Thymus (tissue), 11 donors: ENCODE results near the gene CWC15. TPM values are rescaled to one million over a fixed set of nuclear protein-coding genes. Genes with fewer than 3 reads are reported as not detected.

Source experiments
- DNase-seq, 9 donors: peaks; one replicate each; pipeline ENCODE4 v3.0.0-alpha.2; 2013; ENCODE audit warnings: low spot score in 9 of 9, low read depth in 6 of 9, missing footprints in 1 of 9
- H3K27ac ChIP-seq, 2 donors: one replicate each; pipeline ENCODE4 v1.5.1; 2013; ENCODE audit warnings: control low read depth in 1 of 2, low read depth in 1 of 2, low read length in 1 of 2, mild to moderate bottlenecking in 1 of 2, moderate library complexity in 1 of 2
- H3K27me3 ChIP-seq, 2 donors: one replicate each; pipeline ENCODE4 v1.5.1; 2013; ENCODE audit warnings: low read length in 1 of 2; ENCODE audit not compliant: control insufficient read depth in 2 of 2, insufficient read depth in 1 of 2
- H3K36me3 ChIP-seq, 2 donors: one replicate each; pipeline ENCODE4 v1.5.1; 2013; ENCODE audit warnings: low read length in 1 of 2, mild to moderate bottlenecking in 1 of 2, moderate library complexity in 1 of 2; ENCODE audit not compliant: control insufficient read depth in 2 of 2, insufficient read depth in 2 of 2
- H3K4me1 ChIP-seq, 2 donors: one replicate each; pipeline ENCODE4 v1.5.1; 2013; ENCODE audit warnings: low read length in 2 of 2; ENCODE audit not compliant: control insufficient read depth in 2 of 2, insufficient read depth in 2 of 2
- H3K4me3 ChIP-seq, 2 donors: one replicate each; pipeline ENCODE4 v1.5.1; 2013; ENCODE audit warnings: low read length in 2 of 2, control low read depth in 1 of 2, mild to moderate bottlenecking in 1 of 2
- H3K9me3 ChIP-seq, 2 donors: one replicate each; pipeline ENCODE4 v1.5.1; 2013; ENCODE audit warnings: low read length in 1 of 2, mild to moderate bottlenecking in 1 of 2; ENCODE audit not compliant: control insufficient read depth in 2 of 2, insufficient read depth in 1 of 2
- WGBS: extraction: QIAGEN DNeasy Blood & Tissue Kit; methylation state at CpG from one replicate; pipeline ENCODE4 v1.1.7; 2013; 5-methylcytosine and 5-hydroxymethylcytosine counted together
- polyA plus RNA-seq: library from polyadenylated mRNA; stranded (reverse); fragments of 200-250 nt; gene quantifications from one replicate; pipeline ENCODE4 v1.2.3, GENCODE V29; 2013
- total RNA-seq: library from RNA; stranded (reverse); fragments of 120-200 nt; gene quantifications from one replicate; pipeline ENCODE4 v1.2.4, GENCODE V29; 2013
- donor health status: healthy.

Gene CWC15
- total and polyA plus RNA-seq, 2 donors, result 95.8 to 120 TPM

- no peak for DNase-seq
- no peak overlapping the region for H3K27ac ChIP-seq
- no peaks in the 10 kb centered on the region for H3K4me1 ChIP-seq
- 93% methylated on average over 13 of the region's 13 CpGs for WGBS
- no peak overlapping the region for H3K4me3 ChIP-seq
- H3K27me3 ChIP-seq, result no peaks in the 10 kb centered on the region
- H3K36me3 ChIP-seq, result no peaks in the 10 kb centered on the region
- H3K9me3 ChIP-seq, result no peaks in the 10 kb centered on the region
These were observed 24.9 kb upstream of the CWC15 start for GRCh38 chr11:94998285-94998684.

GRCh38 chr11:94997437-94997836 lies 24.1 kb upstream of the CWC15 start:
- Histone ChIP-seq H3K36me3 (no peaks in the 10 kb centered on the region), H3K27me3 (no peaks in the 10 kb centered on the region), H3K9me3 (no peaks in the 10 kb centered on the region), H3K4me3 (no peak overlapping the region), H3K27ac (no peak overlapping the region), H3K4me1 (no peaks in the 10 kb centered on the region)
- WGBS, result 98% methylated on average over 6 of the region's 6 CpGs
- no peak for DNase-seq

GRCh38 chr11:94993400-94993943 lies 20.1 kb upstream of the CWC15 start:
- WGBS, result 98% methylated on average over 2 of the region's 2 CpGs

GRCh38 chr11:94988748-94989147 lies 15.4 kb upstream of the CWC15 start:
- Histone ChIP-seq H3K27ac (no peak overlapping the region), H3K4me1 (no peaks in the 10 kb centered on the region), H3K4me3 (no peak overlapping the region), H3K36me3 (no peaks in the 10 kb centered on the region), H3K9me3 (no peaks in the 10 kb centered on the region), H3K27me3 (no peaks in the 10 kb centered on the region)
- WGBS, result 93% methylated on average over 1 of the region's 1 CpG
- no peak for DNase-seq

More at GRCh38 chr11:94993400-94993943, 20.1 kb upstream of the CWC15 start:
- Histone ChIP-seq H3K27me3 (no peaks in the 10 kb centered on the region), H3K4me3 (no peak overlapping the region), H3K36me3 (no peaks in the 10 kb centered on the region), H3K4me1 (no peaks in the 10 kb centered on the region), H3K27ac (no peak overlapping the region), H3K9me3 (no peaks in the 10 kb centered on the region)
- no peak for DNase-seq

GRCh38 chr11:94987378-94987777 lies 14.0 kb upstream of the CWC15 start:
- Histone ChIP-seq H3K4me1 (no peaks in the 10 kb centered on the region), H3K27me3 (no peaks in the 10 kb centered on the region), H3K27ac (no peak overlapping the region), H3K4me3 (no peak overlapping the region), H3K9me3 (no peaks in the 10 kb centered on the region), H3K36me3 (no peaks in the 10 kb centered on the region)
- DNase-seq, result no peak
- 86% methylated on average over 4 of the region's 4 CpGs for WGBS

GRCh38 chr11:94975599-94975998 lies 2.2 kb upstream of the CWC15 start:
- Histone ChIP-seq H3K9me3 (no peaks in the 10 kb centered on the region), H3K27me3 (no peaks in the 10 kb centered on the region), H3K27ac (no peak overlapping the region), H3K4me1 (peaks cover 0 to 6% of the 10 kb centered on the region in 2 donors), H3K4me3 (no peak overlapping the region), H3K36me3 (peaks cover 4 to 12% of the 10 kb centered on the region in 2 donors)
- 100% methylated on average over 1 of the region's 1 CpG for WGBS
- DNase-seq, result no peak

- peaks cover 0 to 6% of the 10 kb centered on the region in 2 donors for H3K4me1 ChIP-seq
- H3K27me3 ChIP-seq, result no peaks in the 10 kb centered on the region
- no peak for DNase-seq
- H3K27ac ChIP-seq, result no peak overlapping the region
- H3K9me3 ChIP-seq, result no peaks in the 10 kb centered on the region
- peaks cover 6 to 26% of the 10 kb centered on the region in 2 donors for H3K36me3 ChIP-seq
- peak overlapping the region; percentile 80 to 87 for H3K4me3 ChIP-seq
- 66% methylated on average over 6 of the region's 6 CpGs for WGBS
These were observed 822 bp upstream of the CWC15 start for GRCh38 chr11:94974178-94974577.

GRCh38 chr11:94972700-94973098 lies 657 bp downstream of the CWC15 start:
- DNase-seq, result no peak
- no peaks in the 10 kb centered on the region for H3K27me3 ChIP-seq
- peak overlapping the region in 1 of 2 donors; percentile 87 for H3K27ac ChIP-seq
- H3K36me3 ChIP-seq, result peaks cover 11 to 40% of the 10 kb centered on the region in 2 donors
- peak overlapping the region; percentile 80 to 87 for H3K4me3 ChIP-seq
- WGBS, result 2% methylated on average over 5 of the region's 5 CpGs
- no peaks in the 10 kb centered on the region for H3K9me3 ChIP-seq
- H3K4me1 ChIP-seq, result peaks cover 0 to 6% of the 10 kb centered on the region in 2 donors

GRCh38 chr11:94968334-94968958 lies 4.9 kb downstream of the CWC15 start:
- H3K4me1 ChIP-seq, result peaks cover 0 to 6% of the 10 kb centered on the region in 2 donors
- peaks cover 30 to 78% of the 10 kb centered on the region in 2 donors for H3K36me3 ChIP-seq
- no peak overlapping the region for H3K27ac ChIP-seq
- no peak overlapping the region for H3K4me3 ChIP-seq
- no peaks in the 10 kb centered on the region for H3K9me3 ChIP-seq
- no peaks in the 10 kb centered on the region for H3K27me3 ChIP-seq
- 97% methylated on average over 1 of the region's 1 CpG for WGBS
- DNase-seq, result peak in 1 of 9 donors; percentile 13
